Prostate gland (tissue), 2 donors: Measurements from ENCODE around the gene FKBP9.
"Not testable (repeated sequence)": the region's sequence is repeated elsewhere in the genome, so short reads cannot be mapped to it uniquely, and the experiment has no call there.

Experiments
- POLR2A ChIP-seq: fragments of 450-650 bp; IDR thresholded peaks from one replicate; pipeline ENCODE4 v1.6.1; 2016; ENCODE audit warnings: antibody characterized with exemption, mild to moderate bottlenecking
- POLR2AphosphoS5 ChIP-seq: sonication (generic); formaldehyde crosslinking; IDR thresholded peaks from one replicate; pipeline ENCODE4 v1.6.1; 2017; ENCODE audit warnings: antibody characterized with exemption
- TF ChIP-seq, protein P1 (sequence below), 4 experiments: fragments of 200-600 bp in 2 of 4; fragments of 450-650 bp in 2 of 4; sonication (generic) in 2 of 4; IDR thresholded peaks; 1 replicate in 3 of 4; 2 replicates in 1 of 4; pipeline ENCODE4 v1.5.1; 2016 to 2019; ENCODE audit warnings: antibody characterized with exemption in 4 of 4, mild to moderate bottlenecking in 2 of 4, moderate library complexity in 2 of 4

GRCh38 chr7:32963880-32964301, 6.7 kb downstream of the FKBP9 start:
- TF ChIP-seq POLR2A, POLR2AphosphoS5: not testable (repeated sequence)
- TF ChIP-seq, protein P1, sequence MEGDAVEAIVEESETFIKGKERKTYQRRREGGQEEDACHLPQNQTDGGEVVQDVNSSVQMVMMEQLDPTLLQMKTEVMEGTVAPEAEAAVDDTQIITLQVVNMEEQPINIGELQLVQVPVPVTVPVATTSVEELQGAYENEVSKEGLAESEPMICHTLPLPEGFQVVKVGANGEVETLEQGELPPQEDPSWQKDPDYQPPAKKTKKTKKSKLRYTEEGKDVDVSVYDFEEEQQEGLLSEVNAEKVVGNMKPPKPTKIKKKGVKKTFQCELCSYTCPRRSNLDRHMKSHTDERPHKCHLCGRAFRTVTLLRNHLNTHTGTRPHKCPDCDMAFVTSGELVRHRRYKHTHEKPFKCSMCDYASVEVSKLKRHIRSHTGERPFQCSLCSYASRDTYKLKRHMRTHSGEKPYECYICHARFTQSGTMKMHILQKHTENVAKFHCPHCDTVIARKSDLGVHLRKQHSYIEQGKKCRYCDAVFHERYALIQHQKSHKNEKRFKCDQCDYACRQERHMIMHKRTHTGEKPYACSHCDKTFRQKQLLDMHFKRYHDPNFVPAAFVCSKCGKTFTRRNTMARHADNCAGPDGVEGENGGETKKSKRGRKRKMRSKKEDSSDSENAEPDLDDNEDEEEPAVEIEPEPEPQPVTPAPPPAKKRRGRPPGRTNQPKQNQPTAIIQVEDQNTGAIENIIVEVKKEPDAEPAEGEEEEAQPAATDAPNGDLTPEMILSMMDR (IDR thresholded peaks at IDR 0.05) = not testable (repeated sequence)
